Body of pancreas (tissue), 4 donors: ENCODE data around the gene UBE2E2. TPM values are rescaled to one million over a fixed set of nuclear protein-coding genes. Genes with fewer than 3 reads are reported as not detected.

Experiments used
- ATAC-seq: fragments of 150-250 bp; one replicate; pipeline ENCODE4 v1.9.1; 2016
- DNase-seq, 4 donors: peaks; one replicate each; pipeline ENCODE4 v3.0.0-alpha.2; 2019
- H3K27ac ChIP-seq, 4 donors: fragments of 200-600 bp; sonication (generic); 1 replicate in 3 of 4; 2 replicates in 1 of 4; pipeline versions ENCODE4 v1.5.1 to v1.6.1; 2016 to 2019; ENCODE audit warnings: mild to moderate bottlenecking in 1 of 4, mixed read lengths in 1 of 4, moderate library complexity in 1 of 4
- H3K27me3 ChIP-seq, 2 donors: fragments of 200-600 bp; sonication (generic); one replicate each; pipeline ENCODE4 v1.6.0; 2016; ENCODE audit warnings: mild to moderate bottlenecking in 1 of 2
- H3K36me3 ChIP-seq, 2 donors: fragments of 200-600 bp; sonication (generic); replicated peaks in 1 of 2; 2 replicates each; pipeline ENCODE4 v1.5.1; 2016; ENCODE audit warnings: low read depth in 2 of 2; ENCODE audit not compliant: insufficient read depth in 1 of 2
- H3K4me1 ChIP-seq: fragments of 200-600 bp; sonication (generic); one replicate; pipeline ENCODE4 v1.6.0; 2016
- H3K4me3 ChIP-seq, 2 donors: fragments of 200-600 bp; sonication (generic); 1 replicate in 1 of 2; 2 replicates in 1 of 2; pipeline ENCODE4 v1.5.1; 2016 to 2019
- H3K9me3 ChIP-seq, 3 donors: fragments of 200-600 bp; sonication (generic); 1 replicate in 2 of 3; 2 replicates in 1 of 3; pipeline ENCODE4 v1.5.1; 2016
- CTCF ChIP-seq, 7 experiments: fragments of 450-650 bp in 4 of 7; fragments of 200-600 bp in 3 of 7; sonication (generic) in 3 of 7; IDR thresholded peaks; one replicate each; pipeline ENCODE4 v1.5.1; 2016 to 2019; ENCODE audit warnings: antibody characterized with exemption in 7 of 7
- POLR2A ChIP-seq, 3 donors: fragments of 450-650 bp; IDR thresholded peaks; one replicate each; pipeline ENCODE4 v1.6.1; 2016; ENCODE audit warnings: antibody characterized with exemption in 3 of 3, mild to moderate bottlenecking in 2 of 3
- WGBS, 2 donors: methylation state at CpG; one replicate each; pipeline ENCODE4 v1.1.5; 2017; 5-methylcytosine and 5-hydroxymethylcytosine counted together
- intact Hi-C: fragments of 100-400 bp; cut with DNase I; formaldehyde crosslinking; loops from one replicate; pipeline ENCODE4 v1.15.1; 2023
- total RNA-seq, 2 donors: library from RNA; depleted of rRNA; stranded (reverse); fragments of >200 nt; gene quantifications; one replicate each; pipeline ENCODE4 v1.1.0, GENCODE V29; 2016

Gene UBE2E2
- total RNA-seq, 2 donors from 2014 or later, result 7.8 to 23.7 TPM

GRCh38 chr3:23302271-23302670, 99.1 kb downstream of the UBE2E2 start:
- TF ChIP-seq CTCF (IDR thresholded peaks at IDR 0.05) (no peak), POLR2A (IDR thresholded peaks at IDR 0.05) (no peak)
- whole genome bisulfite sequencing, 2 donors, result 87 to 97% methylated on average over 1 of the region's 1 CpG
- no peak for ATAC-seq

GRCh38 chr3:23303601-23304217, 100.6 kb downstream of the UBE2E2 start:
- WGBS, 2 donors, result 43 to 45% methylated on average over 6 of the region's 6 CpGs
- intact Hi-C loops, result no loop called here
- Histone ChIP-seq H3K9me3 (no peaks in the 10 kb centered on the region), H3K27ac (no peak overlapping the region), H3K4me1 (peaks cover 9% of the 10 kb centered on the region), H3K36me3 (no peaks in the 10 kb centered on the region), H3K27me3 (no peaks in the 10 kb centered on the region), H3K4me3 (no peak overlapping the region)
- ATAC-seq (no peak), DNase-seq (no peak)
- TF ChIP-seq CTCF (IDR thresholded peaks at IDR 0.05), result no peak
- TF ChIP-seq POLR2A (IDR thresholded peaks at IDR 0.05), result no peak

More at GRCh38 chr3:23302271-23302670, 99.1 kb downstream of the UBE2E2 start:
- H3K27me3 ChIP-seq, result no peaks in the 10 kb centered on the region
- no peak overlapping the region for H3K4me3 ChIP-seq
- no peak for DNase-seq
- no peaks in the 10 kb centered on the region for H3K36me3 ChIP-seq
- H3K9me3 ChIP-seq, result no peaks in the 10 kb centered on the region
- intact Hi-C loops, result no loop called here
- H3K27ac ChIP-seq, result no peak overlapping the region
- peaks cover 9% of the 10 kb centered on the region for H3K4me1 ChIP-seq

- TF ChIP-seq POLR2A (IDR thresholded peaks at IDR 0.05) (no peak), CTCF (IDR thresholded peaks at IDR 0.05) (no peak)
- H3K27ac ChIP-seq, result no peak overlapping the region
- H3K27me3 ChIP-seq, result no peaks in the 10 kb centered on the region
- no peak overlapping the region for H3K4me3 ChIP-seq
- no peak for DNase-seq
- intact Hi-C loops, result no loop called here
- 81 to 85% methylated on average over 1 of the region's 1 CpG for WGBS, 2 donors
- no peak for ATAC-seq
- H3K9me3 ChIP-seq, result no peaks in the 10 kb centered on the region
- peaks cover 9% of the 10 kb centered on the region for H3K4me1 ChIP-seq
- H3K36me3 ChIP-seq, result no peaks in the 10 kb centered on the region
These were observed 101.3 kb downstream of the UBE2E2 start for GRCh38 chr3:23304424-23304823.

- H3K27ac ChIP-seq, result no peak overlapping the region
- no peaks in the 10 kb centered on the region for H3K4me1 ChIP-seq
- intact Hi-C loops, result no loop called here
- ATAC-seq, result no peak
- H3K4me3 ChIP-seq, result no peak overlapping the region
- no peaks in the 10 kb centered on the region for H3K36me3 ChIP-seq
- TF ChIP-seq POLR2A (IDR thresholded peaks at IDR 0.05), result no peak
- no peak for TF ChIP-seq CTCF (IDR thresholded peaks at IDR 0.05)
- WGBS, 2 donors, result 88 to 94% methylated on average over 2 of the region's 2 CpGs
- no peaks in the 10 kb centered on the region for H3K27me3 ChIP-seq
- H3K9me3 ChIP-seq, result no peaks in the 10 kb centered on the region
- DNase-seq, result no peak
These were observed 106.0 kb downstream of the UBE2E2 start for GRCh38 chr3:23308986-23309625.

GRCh38 chr3:23312866-23313265, 109.7 kb downstream of the UBE2E2 start:
- Histone ChIP-seq H3K27ac (no peak overlapping the region), H3K36me3 (no peaks in the 10 kb centered on the region), H3K4me1 (no peaks in the 10 kb centered on the region), H3K4me3 (no peak overlapping the region), H3K9me3 (no peaks in the 10 kb centered on the region), H3K27me3 (no peaks in the 10 kb centered on the region)
- TF ChIP-seq POLR2A (IDR thresholded peaks at IDR 0.05) (no peak), CTCF (IDR thresholded peaks at IDR 0.05) (no peak)
- 64 to 66% methylated on average over 3 of the region's 3 CpGs for WGBS, 2 donors
- DNase-seq, result no peak
- intact Hi-C loops, result no loop called here
- ATAC-seq, result no peak
